D721Med (cell line): ENCODE results near the gene SPHK1.

Source experiments
- DNase-seq: peaks from one replicate; pipeline ENCODE4 v3.0.0; 2011; ENCODE audit warnings: low spot score; ENCODE audit not compliant: insufficient read length
- FAIRE-seq: peaks from 2 replicates; lab custom pipeline; 2011; peaks lifted over from hg19 to GRCh38; lab: Jason Lieb, UNC
- TF ChIP-seq, protein P1 (sequence below): IDR thresholded peaks from 2 replicates; pipeline ENCODE4 v1.5.1; 2012; ENCODE audit warnings: mild to moderate bottlenecking, control low read depth; ENCODE audit not compliant: insufficient read depth; ENCODE audit errors: missing control alignments

Gene SPHK1

DNA sequence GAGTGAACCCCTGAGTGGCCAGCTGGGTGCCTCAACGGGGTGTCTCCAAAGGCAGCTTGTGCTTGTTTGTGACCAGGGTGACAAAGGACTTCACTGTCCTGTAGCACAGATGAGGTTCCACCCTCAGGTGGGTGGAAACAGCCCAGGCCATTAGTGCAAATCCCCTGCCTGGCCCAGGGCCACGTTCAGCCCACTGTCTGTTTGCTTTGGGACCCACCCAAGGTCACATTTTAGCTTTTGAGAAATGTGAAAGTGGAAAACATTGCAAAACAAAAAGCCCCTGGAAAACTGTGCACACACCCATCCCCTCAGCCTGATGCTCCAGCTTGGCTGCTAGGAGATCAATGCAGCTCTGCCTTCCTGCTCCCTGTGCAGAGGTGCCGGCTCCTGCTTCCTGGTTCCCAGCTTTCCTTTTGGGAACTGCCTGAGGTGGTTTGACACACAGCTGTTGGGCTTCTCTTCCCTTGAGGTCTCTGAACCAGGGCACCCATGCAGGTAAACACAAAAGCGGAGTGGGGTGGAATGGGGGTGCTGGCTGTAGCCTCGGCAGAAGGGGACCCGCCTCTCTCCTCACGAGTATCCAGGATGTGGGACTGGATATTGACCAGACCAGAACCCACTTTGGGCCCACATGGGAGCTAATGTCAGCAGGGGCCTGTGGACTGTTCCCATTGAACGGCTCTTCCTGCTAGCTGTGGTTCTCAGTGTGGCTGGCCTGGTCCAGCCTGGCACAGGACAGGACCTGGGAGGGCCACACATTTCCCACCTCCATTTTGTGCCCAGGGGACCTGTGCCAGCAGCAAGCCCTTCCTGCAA, 7.9 kb upstream of the SPHK1 start:
- DNase-seq (no peak), FAIRE-seq (no peak)
- TF ChIP-seq, protein P1, sequence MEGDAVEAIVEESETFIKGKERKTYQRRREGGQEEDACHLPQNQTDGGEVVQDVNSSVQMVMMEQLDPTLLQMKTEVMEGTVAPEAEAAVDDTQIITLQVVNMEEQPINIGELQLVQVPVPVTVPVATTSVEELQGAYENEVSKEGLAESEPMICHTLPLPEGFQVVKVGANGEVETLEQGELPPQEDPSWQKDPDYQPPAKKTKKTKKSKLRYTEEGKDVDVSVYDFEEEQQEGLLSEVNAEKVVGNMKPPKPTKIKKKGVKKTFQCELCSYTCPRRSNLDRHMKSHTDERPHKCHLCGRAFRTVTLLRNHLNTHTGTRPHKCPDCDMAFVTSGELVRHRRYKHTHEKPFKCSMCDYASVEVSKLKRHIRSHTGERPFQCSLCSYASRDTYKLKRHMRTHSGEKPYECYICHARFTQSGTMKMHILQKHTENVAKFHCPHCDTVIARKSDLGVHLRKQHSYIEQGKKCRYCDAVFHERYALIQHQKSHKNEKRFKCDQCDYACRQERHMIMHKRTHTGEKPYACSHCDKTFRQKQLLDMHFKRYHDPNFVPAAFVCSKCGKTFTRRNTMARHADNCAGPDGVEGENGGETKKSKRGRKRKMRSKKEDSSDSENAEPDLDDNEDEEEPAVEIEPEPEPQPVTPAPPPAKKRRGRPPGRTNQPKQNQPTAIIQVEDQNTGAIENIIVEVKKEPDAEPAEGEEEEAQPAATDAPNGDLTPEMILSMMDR: no peak

DNA sequence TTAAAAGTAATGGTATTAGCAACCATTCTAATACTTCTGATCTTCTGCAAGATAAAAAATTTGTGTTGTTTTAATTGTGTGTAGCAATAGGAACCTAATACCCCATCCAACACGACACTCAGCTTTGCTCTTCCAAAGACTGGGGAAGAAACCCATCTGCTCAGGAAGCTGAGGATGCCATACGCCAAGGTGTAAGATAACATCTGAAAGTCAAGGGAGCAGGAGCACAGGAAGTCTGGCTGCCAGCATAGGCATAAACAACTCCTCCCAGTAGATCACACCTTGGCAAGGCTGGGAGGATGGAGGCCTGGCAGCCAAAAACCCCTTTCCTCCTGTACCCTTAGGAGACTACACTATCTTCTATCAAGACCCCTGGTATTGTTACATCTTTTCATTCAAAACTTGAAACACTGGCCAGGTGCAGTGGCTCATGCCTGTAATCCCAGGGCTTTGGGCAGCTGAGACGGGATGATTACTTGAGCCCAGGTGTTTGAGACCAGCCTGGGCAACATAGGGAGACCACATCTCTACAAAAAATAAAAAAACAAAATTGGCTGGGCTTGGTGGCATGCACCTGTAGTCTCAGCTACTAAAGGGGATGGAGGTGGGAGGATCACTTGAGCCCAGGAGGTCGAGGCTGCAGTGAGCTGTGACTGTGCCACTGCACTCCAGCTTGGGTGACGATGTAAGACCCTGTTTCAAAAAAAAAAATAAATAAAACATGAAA, 5.7 kb upstream of the SPHK1 start:
- TF ChIP-seq, protein P1: no peak
- FAIRE-seq (no peak), DNase-seq (no peak)

DNA sequence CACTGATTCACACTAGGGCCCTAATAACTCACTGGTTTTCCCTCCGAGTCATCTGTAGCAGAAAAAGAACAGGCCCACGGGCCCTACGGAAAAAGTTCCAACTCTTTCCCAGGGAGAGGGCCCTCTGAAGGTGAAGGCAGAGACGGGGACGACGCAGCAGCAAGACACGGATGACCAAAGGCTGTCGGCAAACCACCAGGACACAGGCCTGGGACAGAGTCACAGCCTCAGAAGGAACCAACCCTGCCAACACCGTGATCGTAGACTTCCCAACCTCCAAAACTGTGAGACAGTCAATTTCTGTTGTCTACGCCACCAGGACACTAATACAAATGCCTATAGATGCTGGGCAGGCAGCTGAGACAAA, 5.2 kb upstream of the SPHK1 start:
- TF ChIP-seq, protein P1: no peak
- DNase-seq (no peak), FAIRE-seq (no peak)

- FAIRE-seq (no peak), DNase-seq (no peak)
- TF ChIP-seq, protein P1: no peak
Measured at GRCh38 chr17:76379646-76380376, 4.6 kb upstream of the SPHK1 start.

DNA sequence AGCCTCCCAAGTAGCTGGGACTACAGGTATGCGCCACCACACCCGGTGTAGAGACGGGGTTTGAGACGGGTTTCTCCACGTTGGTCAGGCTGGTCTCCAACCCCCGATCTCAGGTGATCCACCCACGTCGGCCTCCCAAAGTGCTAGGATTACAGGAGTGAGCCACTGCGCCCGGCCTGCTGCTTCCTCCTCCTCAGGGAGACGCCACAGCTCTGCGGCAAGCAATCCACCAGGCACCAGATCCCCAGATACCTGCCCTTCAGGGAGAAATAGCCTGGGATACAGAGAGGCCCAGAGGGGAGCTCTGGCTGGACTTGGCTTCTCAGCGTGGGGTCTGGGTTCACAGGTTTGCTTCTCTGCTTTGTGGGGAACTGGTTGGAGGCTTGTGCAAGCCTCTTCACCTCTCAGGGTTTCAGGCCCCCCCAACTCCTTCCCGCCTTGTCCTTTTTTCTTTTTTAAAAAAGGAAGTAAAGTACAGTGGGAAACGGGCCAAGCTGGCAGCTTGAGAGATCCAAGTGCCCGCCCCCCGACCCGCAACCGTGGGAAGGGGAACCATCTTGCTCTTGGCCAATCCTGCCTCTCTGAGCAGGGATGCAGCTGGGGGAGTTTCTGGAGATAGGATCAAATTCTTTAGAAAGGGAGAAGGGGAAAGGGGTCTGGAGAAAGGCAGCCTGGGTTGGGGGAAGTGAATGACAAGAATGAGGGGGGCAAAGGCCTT, 2.6 kb upstream of the SPHK1 start:
- TF ChIP-seq, protein P1: no peak
- FAIRE-seq (no peak), DNase-seq (no peak)

GRCh38 chr17:76382351-76382802, 2.0 kb upstream of the SPHK1 start:
- no peak for FAIRE-seq
- DNase-seq: no peak
- TF ChIP-seq, protein P1: no peak
